ENCODE data around the gene UBE4B.

The UBE4B gene

GRCh38 chr1:10171995-10172669 is 139.4 kb downstream of the UBE4B start:
- 94 to 95% methylated on average over 5 to 6 of the region's 8 CpGs for WGBS, 2 experiments (ENCODE audit: insufficient coverage in 2 of 2)
- Histone ChIP-seq H3K36me3 (ENCODE audit: control insufficient read depth, insufficient read depth, low read length) (peaks cover 62% of the 10 kb centered on the region), H3K9me3 (ENCODE audit: control insufficient read depth, low read length) (no peaks in the 10 kb centered on the region), H3K4me1 (ENCODE audit: control insufficient read depth, insufficient read depth, low read length, poor library complexity, severe bottlenecking) (no peaks in the 10 kb centered on the region), H3K27ac (ENCODE audit: low read depth, low read length, severe bottlenecking) (no peak overlapping the region), H3K4me3 (ENCODE audit: extremely low read depth, insufficient read depth, low read length, poor library complexity, severe bottlenecking) (no peak overlapping the region)

GRCh38 chr1:10173582-10173981 is 140.8 kb downstream of the UBE4B start:
- WGBS, 2 experiments (ENCODE audit: insufficient coverage in 2 of 2), result 93 to 98% methylated on average over 10 of the region's 10 CpGs
- no peak overlapping the region for H3K4me3 ChIP-seq (ENCODE audit: extremely low read depth, insufficient read depth, low read length, poor library complexity, severe bottlenecking)
- H3K4me1 ChIP-seq (ENCODE audit: control insufficient read depth, insufficient read depth, low read length, poor library complexity, severe bottlenecking), result peaks cover 9% of the 10 kb centered on the region
- H3K27ac ChIP-seq (ENCODE audit: low read depth, low read length, severe bottlenecking), result no peak overlapping the region
- peaks cover 53% of the 10 kb centered on the region for H3K36me3 ChIP-seq (ENCODE audit: control insufficient read depth, insufficient read depth, low read length)
- no peaks in the 10 kb centered on the region for H3K9me3 ChIP-seq (ENCODE audit: control insufficient read depth, low read length)

DNA sequence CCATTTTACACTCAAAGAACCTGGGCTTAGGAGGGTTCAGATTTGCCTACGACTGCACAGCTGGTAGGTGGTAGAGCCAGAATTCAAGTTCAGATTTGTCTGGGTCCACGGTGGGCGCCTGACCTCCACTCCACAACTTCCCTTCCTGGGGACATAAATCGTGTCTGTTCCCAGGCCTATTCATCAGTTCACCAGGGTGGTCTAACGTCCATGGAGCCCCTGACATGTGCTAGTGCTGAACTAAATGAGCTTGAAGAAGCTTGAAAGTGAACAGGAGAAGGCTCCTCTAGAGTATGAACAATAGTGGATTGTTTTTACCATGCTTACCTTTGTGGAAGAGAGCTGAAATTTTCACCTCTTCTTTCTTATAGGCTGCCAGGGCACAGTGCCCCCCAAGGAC is 145.1 kb downstream of the UBE4B start:
- H3K9me3 ChIP-seq (ENCODE audit: control insufficient read depth, low read length), result no peaks in the 10 kb centered on the region
- 83% methylated on average over 1 to 5 of the region's 5 CpGs for WGBS, 2 experiments (ENCODE audit: insufficient coverage in 2 of 2)
- H3K36me3 ChIP-seq (ENCODE audit: control insufficient read depth, insufficient read depth, low read length), result peaks cover 49% of the 10 kb centered on the region
- peaks cover 16% of the 10 kb centered on the region for H3K4me1 ChIP-seq (ENCODE audit: control insufficient read depth, insufficient read depth, low read length, poor library complexity, severe bottlenecking)
- H3K4me3 ChIP-seq (ENCODE audit: extremely low read depth, insufficient read depth, low read length, poor library complexity, severe bottlenecking), result no peak overlapping the region
- H3K27ac ChIP-seq (ENCODE audit: low read depth, low read length, severe bottlenecking), result no peak overlapping the region

DNA sequence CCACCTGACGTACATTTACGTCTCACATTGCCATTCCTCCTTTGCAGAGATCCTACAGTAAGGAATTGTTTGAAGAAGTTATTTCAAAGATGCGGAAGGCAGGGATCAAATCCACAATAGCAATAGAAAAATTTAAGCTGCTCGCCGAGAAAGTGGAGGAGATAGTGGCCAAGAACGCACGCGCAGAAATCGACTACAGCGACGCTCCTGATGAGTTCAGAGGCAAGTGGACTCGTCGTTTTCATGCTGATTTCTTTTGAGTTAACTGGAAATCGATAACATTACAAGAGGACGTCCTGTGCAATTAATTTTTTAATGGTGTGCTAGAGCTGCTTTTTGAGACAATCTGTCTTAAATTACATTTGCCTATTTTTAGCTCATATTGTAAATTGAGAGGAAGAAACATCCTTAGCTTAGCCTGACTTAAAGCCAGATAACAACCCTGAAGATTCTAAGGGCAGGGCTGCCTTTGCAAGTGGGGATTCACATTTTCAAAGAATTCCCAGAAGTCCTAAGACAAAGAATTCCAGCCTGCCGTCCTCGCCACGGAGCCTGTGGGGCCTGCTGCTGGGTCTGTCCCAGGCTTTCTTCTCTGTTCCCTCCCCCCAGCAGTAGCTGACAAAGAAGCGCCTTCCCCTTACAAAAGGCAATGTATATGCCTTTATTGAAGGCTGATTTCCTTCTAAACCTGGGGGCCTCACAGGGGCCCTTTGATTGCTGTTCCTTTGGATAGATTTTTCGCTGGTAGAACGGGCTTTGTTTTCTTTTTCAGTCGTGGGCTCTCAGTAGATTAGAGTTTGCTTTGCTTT is 146.0 kb downstream of the UBE4B start:
- Histone ChIP-seq H3K4me3 (ENCODE audit: extremely low read depth, insufficient read depth, low read length, poor library complexity, severe bottlenecking) (no peak overlapping the region), H3K4me1 (ENCODE audit: control insufficient read depth, insufficient read depth, low read length, poor library complexity, severe bottlenecking) (peaks cover 16% of the 10 kb centered on the region), H3K27ac (ENCODE audit: low read depth, low read length, severe bottlenecking) (peak overlapping the region; percentile 79), H3K36me3 (ENCODE audit: control insufficient read depth, insufficient read depth, low read length) (peaks cover 40% of the 10 kb centered on the region), H3K9me3 (ENCODE audit: control insufficient read depth, low read length) (no peaks in the 10 kb centered on the region)
- 76 to 78% methylated on average over 16 to 19 of the region's 22 CpGs for WGBS, 2 experiments (ENCODE audit: insufficient coverage in 2 of 2)

- Histone ChIP-seq H3K4me1 (ENCODE audit: control insufficient read depth, insufficient read depth, low read length, poor library complexity, severe bottlenecking) (peaks cover 16% of the 10 kb centered on the region), H3K27ac (ENCODE audit: low read depth, low read length, severe bottlenecking) (peak overlapping the region; percentile 79), H3K36me3 (ENCODE audit: control insufficient read depth, insufficient read depth, low read length) (peaks cover 38% of the 10 kb centered on the region), H3K9me3 (ENCODE audit: control insufficient read depth, low read length) (no peaks in the 10 kb centered on the region), H3K4me3 (ENCODE audit: extremely low read depth, insufficient read depth, low read length, poor library complexity, severe bottlenecking) (no peak overlapping the region)
- WGBS, 2 experiments (ENCODE audit: insufficient coverage in 2 of 2), result 82 to 90% methylated on average over 13 to 17 of the region's 23 CpGs
Measured at GRCh38 chr1:10179406-10180091, 146.8 kb downstream of the UBE4B start.

- Histone ChIP-seq H3K9me3 (ENCODE audit: control insufficient read depth, low read length) (no peaks in the 10 kb centered on the region), H3K36me3 (ENCODE audit: control insufficient read depth, insufficient read depth, low read length) (peaks cover 30% of the 10 kb centered on the region), H3K4me1 (ENCODE audit: control insufficient read depth, insufficient read depth, low read length, poor library complexity, severe bottlenecking) (peaks cover 16% of the 10 kb centered on the region), H3K4me3 (ENCODE audit: extremely low read depth, insufficient read depth, low read length, poor library complexity, severe bottlenecking) (no peak overlapping the region), H3K27ac (ENCODE audit: low read depth, low read length, severe bottlenecking) (no peak overlapping the region)
- WGBS, 2 experiments (ENCODE audit: insufficient coverage in 2 of 2), result 94 to 100% methylated on average over 4 of the region's 7 CpGs
Measured at GRCh38 chr1:10181154-10181553, 148.4 kb downstream of the UBE4B start.

DNA sequence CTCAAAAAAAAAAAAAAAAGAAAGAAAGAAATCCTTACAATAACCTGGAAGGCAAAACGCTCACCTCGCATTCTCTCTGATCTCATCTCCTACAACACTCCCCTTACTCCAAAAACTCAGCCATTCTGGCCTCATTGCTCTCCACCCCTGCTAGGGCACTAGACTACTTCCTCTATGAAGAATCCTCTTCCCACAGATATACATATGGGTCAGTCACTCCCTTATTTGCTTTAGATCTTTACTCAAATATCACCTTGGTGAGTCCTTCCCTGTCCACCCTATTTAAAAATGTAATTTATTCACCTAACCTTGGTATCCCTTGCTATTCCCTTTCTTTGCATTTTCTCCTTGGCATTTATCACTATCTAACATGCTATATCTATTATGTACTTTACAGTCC is 153.0 kb downstream of the UBE4B start:
- no peaks in the 10 kb centered on the region for H3K9me3 ChIP-seq (ENCODE audit: control insufficient read depth, low read length)

DNA sequence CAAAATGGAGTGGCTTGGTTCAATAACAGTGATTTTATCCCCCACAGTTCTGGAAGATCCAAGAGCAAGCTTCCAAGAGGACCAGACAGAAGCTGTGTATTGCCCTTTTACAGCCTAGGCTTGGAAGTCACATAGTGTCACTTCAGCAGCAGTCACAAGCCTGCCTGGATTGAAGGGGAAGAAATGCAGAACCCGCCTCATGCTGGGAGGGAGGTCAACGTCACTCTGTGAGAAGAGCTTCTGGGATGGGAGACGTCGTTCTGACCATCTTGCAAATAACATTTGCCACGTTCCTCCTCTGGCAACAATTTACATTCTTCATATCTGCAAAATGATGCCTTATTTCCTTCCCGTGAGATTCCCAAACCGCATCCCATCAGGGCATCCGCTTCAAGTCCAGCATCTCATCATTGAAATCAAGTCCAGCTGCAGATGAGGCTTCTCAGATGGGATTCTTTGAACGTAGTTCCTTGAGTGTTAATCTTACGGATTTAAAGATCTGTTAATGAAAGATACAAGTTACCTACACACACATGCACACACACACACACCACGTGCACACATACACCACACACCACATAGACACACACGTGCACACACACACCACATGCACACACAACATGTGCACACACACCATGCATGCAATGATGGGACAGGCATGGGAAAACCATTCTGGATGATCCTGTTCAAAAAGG is 153.7 kb downstream of the UBE4B start:
- WGBS, 2 experiments (ENCODE audit: insufficient coverage in 2 of 2), result 76 to 81% methylated on average over 5 to 7 of the region's 12 CpGs
- Histone ChIP-seq H3K9me3 (ENCODE audit: control insufficient read depth, low read length) (no peaks in the 10 kb centered on the region), H3K4me1 (ENCODE audit: control insufficient read depth, insufficient read depth, low read length, poor library complexity, severe bottlenecking) (no peaks in the 10 kb centered on the region), H3K27ac (ENCODE audit: low read depth, low read length, severe bottlenecking) (no peak overlapping the region), H3K36me3 (ENCODE audit: control insufficient read depth, insufficient read depth, low read length) (no peaks in the 10 kb centered on the region), H3K4me3 (ENCODE audit: extremely low read depth, insufficient read depth, low read length, poor library complexity, severe bottlenecking) (no peak overlapping the region)

More for the DNA sequence above, 153.0 kb downstream of the UBE4B start:
- 63 to 77% methylated on average over 1 to 2 of the region's 2 CpGs for WGBS, 2 experiments (ENCODE audit: insufficient coverage in 2 of 2)
- Histone ChIP-seq H3K4me3 (ENCODE audit: extremely low read depth, insufficient read depth, low read length, poor library complexity, severe bottlenecking) (no peak overlapping the region), H3K27ac (ENCODE audit: low read depth, low read length, severe bottlenecking) (no peak overlapping the region), H3K36me3 (ENCODE audit: control insufficient read depth, insufficient read depth, low read length) (peaks cover 5% of the 10 kb centered on the region), H3K4me1 (ENCODE audit: control insufficient read depth, insufficient read depth, low read length, poor library complexity, severe bottlenecking) (no peaks in the 10 kb centered on the region)

DNA sequence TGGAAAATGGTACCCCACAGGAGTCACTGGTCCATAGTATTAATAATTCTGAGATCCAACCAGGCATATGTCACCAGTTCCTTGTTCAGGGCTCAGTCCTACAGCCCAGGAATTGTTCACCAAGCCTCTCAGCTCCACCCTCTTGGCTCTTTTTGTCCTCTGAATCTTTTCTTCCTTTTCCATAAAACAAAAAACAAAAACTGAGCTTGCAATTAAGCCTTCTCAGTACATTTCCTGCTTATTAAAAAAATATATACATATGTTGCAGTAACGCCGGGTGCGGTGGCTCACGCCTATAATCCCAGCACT is 154.2 kb downstream of the UBE4B start:
- no peak overlapping the region for H3K4me3 ChIP-seq (ENCODE audit: extremely low read depth, insufficient read depth, low read length, poor library complexity, severe bottlenecking)
- H3K27ac ChIP-seq (ENCODE audit: low read depth, low read length, severe bottlenecking), result no peak overlapping the region
- 100% methylated on average over 2 of the region's 4 CpGs; no CpG with 5 or more reads in 1 of the 2 experiments for WGBS, 2 experiments (ENCODE audit: insufficient coverage in 2 of 2)
- H3K36me3 ChIP-seq (ENCODE audit: control insufficient read depth, insufficient read depth, low read length), result no peaks in the 10 kb centered on the region
- H3K9me3 ChIP-seq (ENCODE audit: control insufficient read depth, low read length), result no peaks in the 10 kb centered on the region
- H3K4me1 ChIP-seq (ENCODE audit: control insufficient read depth, insufficient read depth, low read length, poor library complexity, severe bottlenecking), result no peaks in the 10 kb centered on the region

DNA sequence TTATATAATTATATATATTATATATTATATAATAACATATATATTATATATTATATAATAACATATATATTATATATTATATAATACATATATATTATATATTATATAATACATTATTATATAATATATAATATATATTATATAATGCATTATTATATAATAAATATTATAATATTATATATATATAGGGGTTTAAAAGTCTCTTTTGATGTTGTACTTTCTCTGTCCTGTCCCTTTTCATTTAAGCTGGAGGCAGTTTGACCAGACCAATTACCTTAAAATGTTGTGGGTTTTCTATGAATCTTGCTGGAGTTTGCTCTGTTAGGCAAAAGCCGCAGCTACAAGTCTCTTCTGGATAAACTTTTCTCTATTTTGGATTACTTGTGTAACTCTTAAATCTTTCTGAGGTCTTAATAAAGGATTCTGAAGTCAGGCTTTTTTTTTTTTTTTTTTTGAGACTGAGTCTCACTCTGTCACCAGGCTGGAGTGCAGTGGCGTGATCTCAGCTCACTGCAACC is 155.4 kb downstream of the UBE4B start:
- Histone ChIP-seq H3K4me3 (ENCODE audit: extremely low read depth, insufficient read depth, low read length, poor library complexity, severe bottlenecking) (no peak overlapping the region), H3K36me3 (ENCODE audit: control insufficient read depth, insufficient read depth, low read length) (no peaks in the 10 kb centered on the region), H3K27ac (ENCODE audit: low read depth, low read length, severe bottlenecking) (no peak overlapping the region), H3K4me1 (ENCODE audit: control insufficient read depth, insufficient read depth, low read length, poor library complexity, severe bottlenecking) (no peaks in the 10 kb centered on the region), H3K9me3 (ENCODE audit: control insufficient read depth, low read length) (no peaks in the 10 kb centered on the region)
- WGBS, 2 experiments (ENCODE audit: insufficient coverage in 2 of 2), result 86 to 92% methylated on average over 1 to 2 of the region's 2 CpGs

All from mesodermal cell (in vitro differentiated cells).